ENCODE measurements around the gene RAB20.
A peak's percentile ranks its signal among the peaks of the same experiment; 100 is the strongest.
"Not testable (repeated sequence)": the region's sequence is repeated elsewhere in the genome, so short reads cannot be mapped to it uniquely, and the experiment has no call there.

Gene RAB20

DNA sequence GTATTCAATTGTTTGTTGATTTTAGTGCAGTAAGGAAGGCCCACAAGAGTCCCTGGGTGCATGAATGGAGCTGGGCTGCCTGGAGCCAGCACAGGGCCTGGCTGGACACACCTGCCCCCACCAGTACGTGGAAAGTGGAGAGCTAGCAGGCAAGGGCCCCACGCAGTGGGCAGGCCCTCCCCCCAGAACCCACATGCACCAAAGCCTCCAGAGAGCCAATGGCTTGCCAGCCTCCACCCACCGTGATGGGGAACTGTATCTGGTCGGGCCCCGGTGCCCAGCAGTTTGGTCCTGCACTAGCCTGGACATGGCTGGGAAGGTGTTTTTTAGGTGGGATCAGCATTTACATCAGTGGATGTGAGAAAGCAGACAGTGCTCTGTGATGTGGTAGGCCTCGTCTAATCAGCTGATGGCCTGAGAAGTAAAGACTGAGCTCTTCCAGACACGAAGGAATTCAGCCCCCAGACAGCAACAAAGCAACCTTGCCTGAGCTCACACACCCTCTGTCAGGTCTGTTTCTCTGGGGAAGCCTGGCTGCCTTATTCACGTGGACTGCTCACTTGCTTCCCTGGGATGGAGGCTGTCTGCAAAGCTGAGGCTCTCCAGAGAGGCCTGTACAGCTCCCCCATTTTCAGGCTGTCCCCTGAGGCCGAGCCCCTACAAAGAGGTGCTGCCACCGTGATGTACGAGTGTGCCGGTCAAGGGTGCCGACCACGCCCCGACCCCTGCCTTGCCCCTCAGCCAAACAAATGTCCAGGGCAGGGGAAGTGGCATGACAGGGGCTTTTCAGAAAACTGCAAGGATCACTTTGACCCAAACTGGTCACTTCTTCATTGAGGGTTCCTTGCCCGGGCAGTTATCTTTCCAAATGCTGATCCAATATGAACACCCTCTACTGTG is 27.5 kb downstream of the RAB20 start:
- DNase-seq, result no peak
- Mint-ChIP-seq H3K9me3 (no peaks in the 10 kb centered on the region), H3K4me3 (no peak overlapping the region), H3K4me1 (peaks cover 60% of the 10 kb centered on the region), H3K36me3 (ENCODE audit: low read depth) (no peaks in the 10 kb centered on the region), H3K27ac (no peak overlapping the region), H3K27me3 (ENCODE audit: low read depth, poor library complexity) (peaks cover 3% of the 10 kb centered on the region)
- TF ChIP-seq, protein P1, sequence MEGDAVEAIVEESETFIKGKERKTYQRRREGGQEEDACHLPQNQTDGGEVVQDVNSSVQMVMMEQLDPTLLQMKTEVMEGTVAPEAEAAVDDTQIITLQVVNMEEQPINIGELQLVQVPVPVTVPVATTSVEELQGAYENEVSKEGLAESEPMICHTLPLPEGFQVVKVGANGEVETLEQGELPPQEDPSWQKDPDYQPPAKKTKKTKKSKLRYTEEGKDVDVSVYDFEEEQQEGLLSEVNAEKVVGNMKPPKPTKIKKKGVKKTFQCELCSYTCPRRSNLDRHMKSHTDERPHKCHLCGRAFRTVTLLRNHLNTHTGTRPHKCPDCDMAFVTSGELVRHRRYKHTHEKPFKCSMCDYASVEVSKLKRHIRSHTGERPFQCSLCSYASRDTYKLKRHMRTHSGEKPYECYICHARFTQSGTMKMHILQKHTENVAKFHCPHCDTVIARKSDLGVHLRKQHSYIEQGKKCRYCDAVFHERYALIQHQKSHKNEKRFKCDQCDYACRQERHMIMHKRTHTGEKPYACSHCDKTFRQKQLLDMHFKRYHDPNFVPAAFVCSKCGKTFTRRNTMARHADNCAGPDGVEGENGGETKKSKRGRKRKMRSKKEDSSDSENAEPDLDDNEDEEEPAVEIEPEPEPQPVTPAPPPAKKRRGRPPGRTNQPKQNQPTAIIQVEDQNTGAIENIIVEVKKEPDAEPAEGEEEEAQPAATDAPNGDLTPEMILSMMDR (IDR thresholded peaks at IDR 0.05), result no peak

DNA sequence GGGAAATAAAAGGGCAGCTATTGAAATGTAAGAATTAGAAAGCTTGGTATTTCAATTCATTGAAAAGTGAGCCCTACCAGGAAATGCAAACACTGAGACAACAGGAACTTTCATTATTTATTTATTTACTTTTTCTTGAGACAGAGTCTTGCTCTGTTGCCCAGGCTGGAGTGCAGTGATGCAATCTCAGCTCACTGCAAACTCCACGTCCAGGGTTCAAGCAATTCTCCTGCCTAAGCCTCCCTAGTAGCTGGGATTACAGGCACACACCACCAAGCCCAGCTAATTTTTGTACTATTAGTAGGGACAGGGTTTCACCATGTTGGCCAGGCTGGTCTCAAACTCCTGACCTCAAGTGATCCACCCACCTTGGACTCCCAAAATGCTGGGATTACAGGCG is 29.3 kb downstream of the RAB20 start:
- H3K27me3 Mint-ChIP-seq (ENCODE audit: low read depth, poor library complexity); H3K4me3 Mint-ChIP-seq; DNase-seq; H3K9me3 Mint-ChIP-seq; H3K27ac Mint-ChIP-seq; H3K36me3 Mint-ChIP-seq (ENCODE audit: low read depth): not testable (repeated sequence)
- H3K4me1 Mint-ChIP-seq, result peaks cover 62% of the 10 kb centered on the region

DNA sequence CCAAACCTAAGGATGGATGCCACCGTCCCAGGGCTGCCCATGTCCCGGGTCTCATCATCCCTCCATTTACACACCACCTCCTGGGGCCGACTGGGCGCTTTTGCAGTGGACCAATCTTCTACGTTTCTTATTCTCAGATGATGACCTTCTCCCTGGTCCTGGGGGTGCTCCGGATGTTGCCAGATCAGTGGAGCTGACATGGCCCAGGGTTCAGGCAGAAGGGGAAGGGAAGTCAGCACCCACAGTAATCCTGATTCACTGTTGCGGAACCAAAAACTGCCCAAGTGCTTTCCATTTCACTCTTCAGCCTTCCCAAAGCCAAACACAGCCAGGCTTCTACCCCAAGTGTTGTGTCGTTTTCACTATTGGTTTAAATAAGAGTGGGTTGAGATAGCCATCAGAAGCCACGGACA is 29.8 kb downstream of the RAB20 start:
- no peak overlapping the region for H3K27ac Mint-ChIP-seq
- DNase-seq, result no peak
- H3K4me3 Mint-ChIP-seq, result no peak overlapping the region
- H3K36me3 Mint-ChIP-seq (ENCODE audit: low read depth), result no peaks in the 10 kb centered on the region
- TF ChIP-seq, protein P1 (IDR thresholded peaks at IDR 0.05), result no peak
- H3K27me3 Mint-ChIP-seq (ENCODE audit: low read depth, poor library complexity), result peaks cover 9% of the 10 kb centered on the region
- H3K9me3 Mint-ChIP-seq, result no peaks in the 10 kb centered on the region
- H3K4me1 Mint-ChIP-seq, result peaks cover 56% of the 10 kb centered on the region

DNA sequence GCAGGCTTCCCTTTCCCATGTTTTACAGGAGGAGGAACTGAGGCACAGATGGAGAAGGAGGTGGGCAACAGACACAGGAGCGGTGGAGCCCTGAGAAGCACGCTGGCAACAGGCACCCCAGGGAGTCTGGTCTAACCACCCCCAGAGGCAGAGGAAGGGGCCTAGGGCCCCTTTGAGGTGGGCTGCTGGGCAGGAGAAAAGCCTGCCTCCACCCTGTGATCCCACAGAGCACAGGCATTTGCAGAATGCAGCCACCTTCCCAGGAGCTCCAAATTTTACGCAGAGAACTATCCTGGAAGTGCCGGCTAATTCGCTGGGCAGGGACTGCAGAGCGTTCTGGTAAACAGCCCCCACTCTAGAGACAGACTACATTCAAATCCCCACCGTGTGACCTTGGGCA is 30.4 kb downstream of the RAB20 start:
- H3K27me3 Mint-ChIP-seq (ENCODE audit: low read depth, poor library complexity), result peaks cover 9% of the 10 kb centered on the region
- peak overlapping the region; percentile 84 for H3K27ac Mint-ChIP-seq
- no peak overlapping the region for H3K4me3 Mint-ChIP-seq
- TF ChIP-seq, protein P1 (IDR thresholded peaks at IDR 0.05), result no peak
- H3K36me3 Mint-ChIP-seq (ENCODE audit: low read depth), result no peaks in the 10 kb centered on the region
- no peaks in the 10 kb centered on the region for H3K9me3 Mint-ChIP-seq
- no peak for DNase-seq
- H3K4me1 Mint-ChIP-seq, result peaks cover 51% of the 10 kb centered on the region

DNA sequence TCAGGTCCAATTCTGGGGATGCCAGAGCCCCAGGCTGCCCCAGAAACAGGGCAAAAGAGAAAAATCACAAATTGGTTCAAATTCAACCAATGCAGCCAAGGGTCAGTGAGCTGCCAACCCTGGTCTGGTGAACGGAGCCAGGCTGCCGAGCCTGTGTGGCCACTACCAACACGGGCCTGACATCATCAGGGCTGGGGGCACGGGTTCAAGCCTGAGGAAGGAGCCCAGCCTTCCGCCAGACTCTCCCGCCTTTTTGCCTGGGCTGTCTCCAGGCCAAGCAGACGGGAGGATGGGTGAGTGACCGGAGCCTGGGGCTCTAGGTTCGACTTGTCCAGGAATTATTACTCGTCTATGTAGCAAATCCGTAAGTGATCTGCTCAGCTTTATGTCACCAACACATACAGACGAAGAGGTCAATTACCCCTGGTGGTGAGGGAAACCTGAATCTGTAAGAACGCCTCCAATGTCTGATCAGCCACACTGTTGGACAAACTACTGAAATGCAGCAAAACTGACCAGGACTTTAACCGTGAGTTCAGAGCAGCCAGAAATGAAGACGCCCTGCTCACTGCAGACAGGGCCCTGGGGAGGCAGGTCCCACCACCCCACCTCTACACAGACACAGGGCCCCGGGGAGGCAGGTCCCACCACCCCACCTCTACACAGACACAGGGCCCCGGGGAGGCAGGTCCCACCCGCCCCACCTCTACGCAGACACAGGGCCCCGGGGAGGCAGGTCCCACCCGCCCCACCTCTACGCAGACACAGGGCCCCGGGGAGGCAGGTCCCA is 31.8 kb downstream of the RAB20 start:
- DNase-seq, result no peak
- TF ChIP-seq, protein P1 (IDR thresholded peaks at IDR 0.05), result no peak
- Mint-ChIP-seq H3K4me3 (no peak overlapping the region), H3K36me3 (ENCODE audit: low read depth) (no peaks in the 10 kb centered on the region), H3K27ac (peak overlapping the region; percentile 64), H3K27me3 (ENCODE audit: low read depth, poor library complexity) (peaks cover 9% of the 10 kb centered on the region), H3K4me1 (peaks cover 53% of the 10 kb centered on the region), H3K9me3 (no peaks in the 10 kb centered on the region)

DNA sequence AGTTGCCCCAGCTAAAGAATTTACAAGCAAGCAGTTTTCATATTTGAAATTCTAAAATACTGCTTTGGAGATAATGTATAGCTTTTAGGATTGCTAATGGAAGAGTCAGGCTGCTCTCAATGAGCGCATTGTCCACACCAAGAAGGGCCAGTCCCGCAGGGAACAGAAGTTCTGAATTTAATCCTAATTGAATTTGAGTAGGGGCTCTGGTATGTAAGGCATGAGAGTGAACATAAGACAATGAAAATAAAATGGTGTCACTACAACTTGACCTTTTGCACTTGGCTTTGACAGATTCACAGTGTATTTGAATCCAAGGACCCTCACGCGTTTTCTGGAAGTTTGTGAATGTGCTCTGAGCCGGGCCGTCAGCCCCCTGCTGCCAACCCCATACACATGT is 32.6 kb downstream of the RAB20 start:
- TF ChIP-seq, protein P1 (IDR thresholded peaks at IDR 0.05), result no peak
- DNase-seq, result no peak
- Mint-ChIP-seq H3K27ac (peak overlapping the region; percentile 64), H3K36me3 (ENCODE audit: low read depth) (no peaks in the 10 kb centered on the region), H3K4me3 (no peak overlapping the region), H3K4me1 (peaks cover 52% of the 10 kb centered on the region), H3K27me3 (ENCODE audit: low read depth, poor library complexity) (peaks cover 9% of the 10 kb centered on the region), H3K9me3 (no peaks in the 10 kb centered on the region)

All from nephron progenitor cell (in vitro differentiated cells).